NCI-H82 treated with DMSO at 0.1 percent for 48 hours (cell line): ENCODE data around the gene CARHSP1.
"Not testable (repeated sequence)": the region's sequence is repeated elsewhere in the genome, so short reads cannot be mapped to it uniquely, and the experiment has no call there.

ENCODE experiments used
- DNase-seq: peaks from one replicate; lab custom pipeline; 2025; ENCODE audit not compliant: unreplicated experiment; lab: John Stamatoyannopoulos, UW

Gene CARHSP1

GRCh38 chr16:8831871-8832716 lies 36.7 kb downstream of the CARHSP1 start:
- no peak for DNase-seq

DNA sequence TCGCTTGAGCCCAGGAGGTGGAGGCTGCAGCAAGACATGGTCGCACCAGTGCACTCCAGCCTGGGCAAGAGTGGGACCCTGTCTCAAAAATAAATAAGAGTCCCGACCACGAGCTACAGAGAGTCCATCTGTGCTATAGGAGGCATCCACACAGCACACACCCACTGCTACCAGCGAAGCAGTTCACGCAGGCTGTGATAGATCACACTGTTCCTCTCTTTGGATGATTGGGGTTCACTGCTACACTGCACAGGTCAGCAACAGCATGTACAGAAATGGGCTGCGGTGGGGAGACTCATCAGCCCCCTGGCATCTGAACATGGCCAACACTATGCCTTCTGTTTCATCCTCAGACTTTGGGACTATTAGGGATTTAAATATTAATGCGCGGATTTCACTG lies 37.4 kb downstream of the CARHSP1 start:
- DNase-seq: no peak

DNA sequence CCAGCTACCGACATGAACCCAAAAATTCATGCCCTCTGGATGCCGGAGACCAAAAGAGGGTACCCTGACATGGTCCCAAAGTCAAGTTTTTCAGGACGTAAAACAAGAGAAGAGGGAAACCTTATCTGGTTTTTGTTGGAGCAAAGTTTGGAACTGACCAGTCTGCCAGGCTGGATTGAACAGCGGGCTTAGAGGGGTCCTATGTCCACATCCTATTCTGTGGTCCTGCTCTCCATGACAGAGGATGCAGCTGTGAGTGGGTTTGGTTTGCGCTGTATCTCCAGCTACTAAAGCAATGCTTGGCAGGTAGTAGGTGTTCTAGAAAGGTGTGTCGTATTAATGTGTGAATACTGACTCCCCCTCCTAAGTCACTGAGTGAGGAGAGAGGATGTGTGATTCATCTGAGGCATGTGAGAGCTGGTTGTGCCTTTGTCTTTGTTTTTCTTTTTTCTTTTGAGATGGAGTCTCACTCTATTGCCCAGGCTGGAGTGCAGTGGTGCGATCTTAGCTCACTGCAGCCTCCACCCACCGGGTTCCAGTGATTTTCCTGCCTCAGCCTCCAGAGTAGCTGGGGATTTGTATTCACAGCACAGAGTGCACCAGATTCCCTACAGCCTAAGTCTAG lies 40.2 kb downstream of the CARHSP1 start:
- DNase-seq: no peak

- no peak for DNase-seq
These were observed 42.4 kb downstream of the CARHSP1 start for GRCh38 chr16:8826278-8826879.

DNA sequence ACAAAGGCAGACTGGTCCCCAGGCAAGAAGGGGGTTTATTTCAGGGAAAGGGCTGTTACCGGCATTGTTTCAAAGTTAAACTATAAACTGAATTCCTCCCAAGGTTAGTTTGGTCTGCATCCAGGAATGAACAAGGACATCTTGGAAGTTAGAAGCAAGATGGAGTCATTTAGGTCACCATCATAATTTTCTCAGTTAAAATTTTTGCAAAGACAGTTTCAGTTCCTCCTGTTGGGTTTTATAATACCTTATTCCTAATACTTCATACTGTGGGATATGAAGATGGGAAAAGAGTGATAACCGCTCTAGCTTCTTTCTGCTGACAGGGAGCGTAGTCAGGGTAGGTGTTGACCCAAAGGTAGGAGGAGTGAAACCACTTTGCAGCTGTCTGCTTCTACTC lies 46.4 kb downstream of the CARHSP1 start:
- DNase-seq: no peak

DNA sequence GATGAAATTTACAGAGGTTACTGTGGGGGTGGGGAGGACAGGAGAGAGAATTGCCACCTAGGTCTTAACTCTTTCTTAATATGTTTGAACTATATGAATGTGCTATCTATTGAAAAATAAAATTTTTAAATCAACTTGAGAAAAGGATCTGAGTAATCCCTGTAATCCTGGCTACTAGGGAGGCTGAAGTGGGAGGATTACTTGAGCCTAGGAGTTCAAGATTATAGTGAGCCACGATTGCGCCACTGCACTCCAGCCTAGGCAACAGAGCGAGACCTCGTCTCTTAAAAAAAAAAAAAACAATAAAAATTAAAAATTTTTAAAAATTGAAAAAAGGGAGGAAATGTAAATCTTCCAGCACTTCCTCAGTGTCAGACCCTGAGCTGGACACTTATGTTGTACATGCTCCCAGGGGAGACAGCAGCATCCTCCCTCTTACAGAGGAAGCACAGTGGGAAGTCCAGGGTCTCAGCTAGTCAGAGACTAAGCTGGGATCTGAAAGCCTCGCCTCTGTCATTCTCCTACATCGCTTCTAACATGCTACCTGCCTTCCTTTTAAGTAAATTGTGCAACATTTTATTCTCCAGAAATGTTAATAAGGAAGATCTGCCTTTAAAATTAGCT lies 49.3 kb downstream of the CARHSP1 start:
- no peak for DNase-seq

GRCh38 chr16:8818504-8819270 lies 50.1 kb downstream of the CARHSP1 start:
- DNase-seq: no peak

- DNase-seq: no peak
These were observed 51.7 kb downstream of the CARHSP1 start for GRCh38 chr16:8816967-8817655.

DNA sequence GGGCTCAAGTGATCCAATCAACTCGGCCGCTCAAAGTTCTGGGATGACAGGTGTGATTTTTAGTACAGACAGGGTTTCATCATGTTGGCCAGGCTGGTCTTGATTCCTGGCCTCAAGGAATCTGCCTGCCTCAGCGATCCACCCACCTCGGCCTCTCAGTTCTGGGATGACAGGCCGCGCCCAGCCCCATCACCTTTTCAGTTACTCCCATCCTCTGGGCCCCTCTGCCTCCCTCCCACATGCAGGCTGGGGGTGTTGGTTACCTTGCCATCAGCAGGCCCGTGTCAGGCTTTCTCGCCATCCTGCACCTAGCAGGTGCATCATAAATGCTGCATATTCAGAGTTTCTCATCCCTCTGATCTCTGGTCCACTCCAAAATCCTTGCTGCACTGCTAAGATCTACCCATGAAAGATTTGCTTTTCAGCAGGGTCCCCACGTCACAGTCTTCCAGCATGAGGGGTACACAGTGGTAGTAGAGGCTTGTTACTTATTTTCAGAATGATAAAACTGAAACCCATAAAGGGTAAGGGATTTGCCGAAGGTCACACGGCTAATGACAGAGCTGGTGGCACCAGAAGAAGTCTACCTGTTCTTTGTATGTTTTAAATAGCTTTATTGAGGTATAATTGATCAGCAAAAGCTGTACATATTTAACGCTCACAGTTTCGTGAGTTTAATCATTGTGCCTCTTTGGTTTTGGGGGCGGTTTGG lies 54.6 kb downstream of the CARHSP1 start:
- DNase-seq: no peak

- DNase-seq: no peak
These were observed 56.5 kb downstream of the CARHSP1 start for GRCh38 chr16:8812162-8812843.

GRCh38 chr16:8808613-8809353 lies 60.0 kb downstream of the CARHSP1 start:
- no peak for DNase-seq

- no peak for DNase-seq
These were observed 60.8 kb downstream of the CARHSP1 start for GRCh38 chr16:8808009-8808408.

DNA sequence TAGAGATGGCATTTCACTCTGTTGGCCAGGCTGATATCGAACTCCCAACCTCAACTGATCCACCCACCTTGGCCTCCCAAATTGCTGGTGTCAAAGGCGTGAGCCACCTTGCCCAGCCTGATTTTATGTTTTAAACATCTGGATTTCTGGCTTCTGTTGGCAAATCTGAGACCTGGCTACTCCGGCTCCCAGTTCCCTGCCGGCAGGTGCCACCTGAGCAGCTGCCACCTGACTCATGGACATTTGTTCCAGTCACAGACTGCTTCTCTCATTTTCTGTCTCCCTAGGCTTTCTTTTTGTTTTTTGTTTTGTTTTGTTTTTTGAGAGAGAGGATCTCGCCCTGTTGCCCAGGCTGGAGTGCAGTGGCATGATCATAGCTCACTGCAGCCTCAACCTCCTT lies 61.6 kb downstream of the CARHSP1 start:
- DNase-seq: no peak

GRCh38 chr16:8806272-8806983 lies 62.4 kb downstream of the CARHSP1 start:
- DNase-seq: no peak

- no peak for DNase-seq
These were observed 64.5 kb downstream of the CARHSP1 start for GRCh38 chr16:8804313-8804712.

GRCh38 chr16:8803733-8804132 lies 65.1 kb downstream of the CARHSP1 start:
- DNase-seq: not testable (repeated sequence)
